ENCODE data around the gene SDSL.

- no peak for TF ChIP-seq POLR2A (IDR thresholded peaks at IDR 0.05)
- TF ChIP-seq, protein P1, sequence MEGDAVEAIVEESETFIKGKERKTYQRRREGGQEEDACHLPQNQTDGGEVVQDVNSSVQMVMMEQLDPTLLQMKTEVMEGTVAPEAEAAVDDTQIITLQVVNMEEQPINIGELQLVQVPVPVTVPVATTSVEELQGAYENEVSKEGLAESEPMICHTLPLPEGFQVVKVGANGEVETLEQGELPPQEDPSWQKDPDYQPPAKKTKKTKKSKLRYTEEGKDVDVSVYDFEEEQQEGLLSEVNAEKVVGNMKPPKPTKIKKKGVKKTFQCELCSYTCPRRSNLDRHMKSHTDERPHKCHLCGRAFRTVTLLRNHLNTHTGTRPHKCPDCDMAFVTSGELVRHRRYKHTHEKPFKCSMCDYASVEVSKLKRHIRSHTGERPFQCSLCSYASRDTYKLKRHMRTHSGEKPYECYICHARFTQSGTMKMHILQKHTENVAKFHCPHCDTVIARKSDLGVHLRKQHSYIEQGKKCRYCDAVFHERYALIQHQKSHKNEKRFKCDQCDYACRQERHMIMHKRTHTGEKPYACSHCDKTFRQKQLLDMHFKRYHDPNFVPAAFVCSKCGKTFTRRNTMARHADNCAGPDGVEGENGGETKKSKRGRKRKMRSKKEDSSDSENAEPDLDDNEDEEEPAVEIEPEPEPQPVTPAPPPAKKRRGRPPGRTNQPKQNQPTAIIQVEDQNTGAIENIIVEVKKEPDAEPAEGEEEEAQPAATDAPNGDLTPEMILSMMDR (IDR thresholded peaks at IDR 0.05 in 4 of 5, conservative IDR thresholded peaks at IDR 0.05 in 1 of 5) = no peak
These were observed 52.7 kb downstream of the SDSL start for GRCh38 chr12:113474635-113475436.

Measured in gastrocnemius medialis (tissue), 4 donors.